ENCODE data around the gene VWC2L.

- TF ChIP-seq EZH2 (IDR thresholded peaks at IDR 0.05; ENCODE audit: insufficient read depth, poor library complexity, severe bottlenecking) (no peak), EZH2phosphoT487 (IDR thresholded peaks at IDR 0.05; ENCODE audit: insufficient read depth, low read depth) (no peak)
Measured at GRCh38 chr2:214566457-214566856, 155.6 kb downstream of the VWC2L start.
